ENCODE measurements around the gene ANKH.

Gene ANKH

GRCh38 chr5:14752497-14753071 lies 119.0 kb downstream of the ANKH start:
- DNase-seq = no peak
- H3K27ac ChIP-seq (ENCODE audit: low read length) = no peak overlapping the region
- H3K4me2 ChIP-seq (ENCODE audit: insufficient read depth, low read length) = no peak overlapping the region
- TF ChIP-seq EZH2 (IDR thresholded peaks at IDR 0.05; ENCODE audit: borderline replicate concordance, low read depth, low read length, severe bottlenecking) = no peak
- no peak for TF ChIP-seq CTCF (IDR thresholded peaks at IDR 0.05; ENCODE audit: borderline replicate concordance, extremely low read depth, low read length, poor library complexity, severe bottlenecking)
- no peak for ATAC-seq (ENCODE audit: insufficient read depth, low read depth)
- no peaks in the 10 kb centered on the region for H3K27me3 ChIP-seq (ENCODE audit: insufficient read depth, low read length, poor library complexity)
- H3K4me1 ChIP-seq (ENCODE audit: insufficient read depth, low read length) = no peaks in the 10 kb centered on the region
- H3K9me3 ChIP-seq (ENCODE audit: insufficient read depth, low read length, severe bottlenecking) = no peaks in the 10 kb centered on the region
- no peaks in the 10 kb centered on the region for H4K20me1 ChIP-seq (ENCODE audit: insufficient read depth, low read length)
- H3K36me3 ChIP-seq (ENCODE audit: insufficient read depth, low read length) = peaks cover 71% of the 10 kb centered on the region
- H3K79me2 ChIP-seq (ENCODE audit: insufficient read depth, low read length) = no peaks in the 10 kb centered on the region
- H3K4me3 ChIP-seq (ENCODE audit: low read depth in 1 of 2, low read length in 2 of 2) = no peak overlapping the region
- no peak overlapping the region for H3K9ac ChIP-seq (ENCODE audit: low read depth, low read length)
- H2AFZ ChIP-seq (ENCODE audit: low read depth, low read length) = no peak overlapping the region

- Histone ChIP-seq H4K20me1 (ENCODE audit: insufficient read depth, low read length) (no peaks in the 10 kb centered on the region), H3K79me2 (ENCODE audit: insufficient read depth, low read length) (no peaks in the 10 kb centered on the region), H3K4me1 (ENCODE audit: insufficient read depth, low read length) (no peaks in the 10 kb centered on the region), H3K9me3 (ENCODE audit: insufficient read depth, low read length, severe bottlenecking) (no peaks in the 10 kb centered on the region), H3K27ac (ENCODE audit: low read length) (no peak overlapping the region), H3K9ac (ENCODE audit: low read depth, low read length) (no peak overlapping the region), H3K4me3 (ENCODE audit: low read depth in 1 of 2, low read length in 2 of 2) (no peak overlapping the region), H3K36me3 (ENCODE audit: insufficient read depth, low read length) (peaks cover 68% of the 10 kb centered on the region), H3K4me2 (ENCODE audit: insufficient read depth, low read length) (no peak overlapping the region), H3K27me3 (ENCODE audit: insufficient read depth, low read length, poor library complexity) (no peaks in the 10 kb centered on the region), H2AFZ (ENCODE audit: low read depth, low read length) (no peak overlapping the region)
- ATAC-seq (ENCODE audit: insufficient read depth, low read depth) (no peak), DNase-seq (no peak)
- no peak for TF ChIP-seq CTCF (IDR thresholded peaks at IDR 0.05; ENCODE audit: borderline replicate concordance, extremely low read depth, low read length, poor library complexity, severe bottlenecking)
- no peak for TF ChIP-seq EZH2 (IDR thresholded peaks at IDR 0.05; ENCODE audit: borderline replicate concordance, low read depth, low read length, severe bottlenecking)
Measured at GRCh38 chr5:14750712-14751111, 120.9 kb downstream of the ANKH start.

- H3K4me1 ChIP-seq (ENCODE audit: insufficient read depth, low read length) = no peaks in the 10 kb centered on the region
Measured at GRCh38 chr5:14749579-14750101, 121.9 kb downstream of the ANKH start.

More at GRCh38 chr5:14749579-14750101, 121.9 kb downstream of the ANKH start:
- Histone ChIP-seq H4K20me1 (ENCODE audit: insufficient read depth, low read length) (no peaks in the 10 kb centered on the region), H2AFZ (ENCODE audit: low read depth, low read length) (no peak overlapping the region), H3K4me3 (ENCODE audit: low read depth in 1 of 2, low read length in 2 of 2) (no peak overlapping the region), H3K9me3 (ENCODE audit: insufficient read depth, low read length, severe bottlenecking) (no peaks in the 10 kb centered on the region), H3K27ac (ENCODE audit: low read length) (no peak overlapping the region), H3K9ac (ENCODE audit: low read depth, low read length) (no peak overlapping the region), H3K27me3 (ENCODE audit: insufficient read depth, low read length, poor library complexity) (no peaks in the 10 kb centered on the region), H3K36me3 (ENCODE audit: insufficient read depth, low read length) (peaks cover 66% of the 10 kb centered on the region), H3K79me2 (ENCODE audit: insufficient read depth, low read length) (no peaks in the 10 kb centered on the region), H3K4me2 (ENCODE audit: insufficient read depth, low read length) (no peak overlapping the region)
- DNase-seq (no peak), ATAC-seq (ENCODE audit: insufficient read depth, low read depth) (no peak)
- no peak for TF ChIP-seq EZH2 (IDR thresholded peaks at IDR 0.05; ENCODE audit: borderline replicate concordance, low read depth, low read length, severe bottlenecking)
- no peak for TF ChIP-seq CTCF (IDR thresholded peaks at IDR 0.05; ENCODE audit: borderline replicate concordance, extremely low read depth, low read length, poor library complexity, severe bottlenecking)

Data from DND-41 (cell line).